Motor neuron (in vitro differentiated cells): ENCODE data around the gene ATAD3B. TPM values are rescaled to one million over a fixed set of nuclear protein-coding genes. Genes with fewer than 3 reads are reported as not detected.
"Not testable (repeated sequence)": the region's sequence is repeated elsewhere in the genome, so short reads cannot be mapped to it uniquely, and the experiment has no call there.

Experiments used
- ATAC-seq, 8 experiments: fragments of 200-7000 bp; cut with Tn5 transposase; replicated peaks in 6 of 8; 2 replicates each; pipeline ENCODE4 v1.8.0; 2021; ENCODE audit warnings: mild to moderate bottlenecking in 8 of 8, moderate library complexity in 8 of 8
- H3K27ac ChIP-seq, 2 donors: fragments of 250-450 bp; sonication (Bioruptor Pico); 2 replicates each; pipeline ENCODE4 v1.9.0; 2021; ENCODE audit warnings: antibody characterized with exemption in 2 of 2, mild to moderate bottlenecking in 2 of 2, moderate library complexity in 1 of 2
- H3K4me1 ChIP-seq, 2 donors: fragments of 250-450 bp; sonication (Bioruptor Pico); replicated peaks in 1 of 2; 2 replicates each; pipeline ENCODE4 v1.6.1; 2021; ENCODE audit warnings: antibody characterized with exemption in 2 of 2, mild to moderate bottlenecking in 2 of 2, moderate library complexity in 1 of 2
- H3K4me3 ChIP-seq, 5 donors: fragments of 250-450 bp; sonication (Bioruptor Pico); 2 replicates each; pipeline ENCODE4 v1.9.0; 2021; ENCODE audit warnings: antibody characterized with exemption in 5 of 5, mild to moderate bottlenecking in 5 of 5, moderate library complexity in 4 of 5
- WGBS, 10 experiments: fragments of 450-650 bp; shearing (Covaris generic); methylation state at CpG; one replicate each; pipeline ENCODE4 v1.0.0; 2022; 5-methylcytosine and 5-hydroxymethylcytosine counted together
- in situ Hi-C, 9 experiments: fragments of 400-800 bp; cut with MboI; loops; one replicate each; pipeline ENCODE4 v1.15.0; 2021; ENCODE audit warnings: low sequenced_read_pairs in 9 of 9, low pct_unique_long_range_greater_than_20kb in 2 of 9; ENCODE audit not compliant: unreplicated experiment in 9 of 9
- total RNA-seq, 8 experiments: library from RNA; unstranded; fragments of 300-600 nt; gene quantifications; 2 replicates each; pipeline versions ENCODE4 v1.2.3 to v1.2.4, GENCODE V29; 2022

ATAD3B gene
- total RNA-seq, 8 experiments from 2014 or later = 15.2 to 66.0 (median 32.7) TPM

GRCh38 chr1:1449099-1449739, 22.3 kb upstream of the ATAD3B start, which contains the start of gene ATAD3C:
Gene ATAD3C (plus strand): TSS chr1:1449689. CDS start chr1:1450684, 995 bp downstream.
- Histone ChIP-seq H3K27ac (no peak within 1 kb of the TSS), H3K4me3 (no peak within 1 kb of the TSS), H3K4me1 (no peaks in the 10 kb centered on the region)
- WGBS, 10 experiments = 36 to 85% (median 77%) methylated on average over 5 to 6 of the region's 6 CpGs; no CpG with 5 or more reads in 1 of the 10 experiments
- no peak for ATAC-seq
- in situ Hi-C loops = no loop called here

DNA sequence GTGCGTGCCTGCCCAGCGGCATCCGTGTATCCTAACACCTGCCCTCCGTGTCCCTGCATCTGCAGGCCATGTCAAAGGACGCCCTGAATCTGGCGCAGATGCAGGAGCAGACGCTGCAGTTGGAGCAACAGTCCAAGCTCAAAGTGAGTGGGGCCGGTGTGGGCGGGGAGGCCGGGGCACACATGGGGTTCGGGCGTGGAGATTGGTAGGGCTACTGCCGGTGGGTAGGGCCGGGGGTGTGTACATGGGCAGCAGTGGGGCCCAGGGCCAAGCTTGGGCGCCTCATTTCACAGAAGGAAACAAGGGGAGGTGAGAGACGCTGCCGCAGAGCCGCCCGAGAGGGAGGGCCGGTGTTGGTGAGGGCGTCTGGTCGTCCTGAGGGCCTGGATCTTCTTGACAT, 20.9 kb upstream of the ATAD3B start:
- H3K4me1 ChIP-seq, in situ Hi-C loops, H3K4me3 ChIP-seq, H3K27ac ChIP-seq, ATAC-seq: not testable (repeated sequence)
- no CpG with 5 or more reads among the region's 22 CpGs for WGBS, 10 experiments

- no peak overlapping the region for H3K27ac ChIP-seq
- ATAC-seq = no peak
- in situ Hi-C loops = no loop called here
- H3K4me1 ChIP-seq = no peaks in the 10 kb centered on the region
- WGBS, 10 experiments = 40 to 96% (median 91%) methylated on average over 2 to 12 of the region's 26 CpGs; no CpG with 5 or more reads in 4 of the 10 experiments
- no peak overlapping the region for H3K4me3 ChIP-seq
These were observed 19.7 kb upstream of the ATAD3B start for GRCh38 chr1:1451696-1452364.

- H3K4me1 ChIP-seq, H3K4me3 ChIP-seq, ATAC-seq, in situ Hi-C loops, H3K27ac ChIP-seq: not testable (repeated sequence)
- 40 to 100% (median 63%) methylated on average over 1 to 5 of the region's 8 CpGs; no CpG with 5 or more reads in 4 of the 10 experiments for WGBS, 10 experiments
These were observed 19.2 kb upstream of the ATAD3B start for GRCh38 chr1:1452365-1452739.

- no peaks in the 10 kb centered on the region for H3K4me1 ChIP-seq
- H3K27ac ChIP-seq = no peak overlapping the region
- in situ Hi-C loops = no loop called here
- 68 to 100% (median 95%) methylated on average over 1 to 7 of the region's 16 CpGs; no CpG with 5 or more reads in 4 of the 10 experiments for WGBS, 10 experiments
- no peak overlapping the region for H3K4me3 ChIP-seq
- ATAC-seq = no peak
These were observed 18.7 kb upstream of the ATAD3B start for GRCh38 chr1:1452882-1453281.

DNA sequence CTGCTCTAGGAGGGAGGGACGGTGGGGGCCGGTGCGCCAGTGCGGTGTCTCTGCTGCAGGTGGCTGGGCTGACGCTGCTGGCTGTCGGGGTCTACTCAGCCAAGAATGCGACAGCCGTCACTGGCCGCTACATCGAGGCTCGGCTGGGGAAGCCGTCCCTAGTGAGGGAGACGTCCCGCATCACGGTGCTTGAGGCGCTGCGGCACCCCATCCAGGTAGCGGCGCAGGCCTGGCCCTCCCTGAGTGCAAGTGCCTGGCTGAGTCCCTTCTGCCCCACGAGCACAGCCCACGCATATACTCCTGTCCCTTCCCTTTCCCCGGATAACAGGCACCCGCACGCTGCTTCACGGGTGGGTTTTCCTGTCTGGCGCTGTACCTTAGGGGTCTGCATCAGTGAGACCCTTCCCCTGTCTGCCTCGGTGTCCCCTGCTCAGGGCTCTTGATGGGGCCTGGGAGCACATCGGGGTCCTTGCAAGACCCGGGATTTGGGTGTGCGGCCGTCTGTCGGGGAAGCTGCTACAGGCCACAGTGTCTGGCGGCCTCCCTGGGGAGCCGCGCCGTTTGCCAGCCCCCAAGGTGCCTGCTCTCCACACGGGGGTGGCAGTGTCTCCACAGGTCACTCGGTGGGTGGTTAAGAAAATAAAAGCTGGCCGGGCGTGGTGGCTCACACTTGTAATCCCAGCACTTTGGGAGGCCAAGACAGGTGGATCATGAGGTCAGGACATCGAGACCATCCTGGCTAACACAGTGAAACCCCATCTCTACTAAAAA, 17.1 kb upstream of the ATAD3B start:
- ATAC-seq, in situ Hi-C loops, H3K4me3 ChIP-seq, H3K27ac ChIP-seq, H3K4me1 ChIP-seq: not testable (repeated sequence)
- WGBS, 10 experiments = 77 to 100% (median 100%) methylated on average over 1 to 4 of the region's 41 CpGs; no CpG with 5 or more reads in 6 of the 10 experiments

DNA sequence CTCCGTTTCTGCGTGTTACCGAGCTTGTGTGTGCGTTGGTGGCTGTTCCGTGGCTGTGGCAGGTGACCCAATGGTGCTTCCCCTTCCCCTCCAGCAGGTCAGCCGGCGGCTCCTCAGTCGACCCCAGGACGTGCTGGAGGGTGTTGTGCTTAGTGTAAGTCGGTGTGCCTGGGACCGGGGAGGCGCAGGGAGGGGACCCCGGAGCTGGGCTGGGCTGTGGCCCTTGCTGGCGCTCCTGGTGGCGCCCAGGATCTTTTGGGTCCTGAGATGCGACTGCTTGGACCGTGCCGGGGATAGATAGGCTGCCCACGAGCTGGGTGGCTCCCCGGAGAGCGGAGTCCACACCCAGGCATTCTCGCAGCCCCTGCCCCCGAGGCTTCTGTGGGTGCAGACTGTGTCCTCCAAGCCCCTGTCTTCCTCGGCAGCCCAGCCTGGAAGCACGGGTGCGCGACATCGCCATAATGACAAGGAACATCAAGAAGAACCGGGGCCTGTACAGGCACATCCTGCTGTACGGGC, 16.1 kb upstream of the ATAD3B start:
- ATAC-seq = peak in 1 of 8 experiments; percentile 6
- Histone ChIP-seq H3K4me3 (no peak overlapping the region), H3K4me1 (no peaks in the 10 kb centered on the region), H3K27ac (no peak overlapping the region)
- 85 to 100% (median 90%) methylated on average over 1 to 9 of the region's 30 CpGs; no CpG with 5 or more reads in 7 of the 10 experiments for WGBS, 10 experiments
- in situ Hi-C loops = no loop called here

DNA sequence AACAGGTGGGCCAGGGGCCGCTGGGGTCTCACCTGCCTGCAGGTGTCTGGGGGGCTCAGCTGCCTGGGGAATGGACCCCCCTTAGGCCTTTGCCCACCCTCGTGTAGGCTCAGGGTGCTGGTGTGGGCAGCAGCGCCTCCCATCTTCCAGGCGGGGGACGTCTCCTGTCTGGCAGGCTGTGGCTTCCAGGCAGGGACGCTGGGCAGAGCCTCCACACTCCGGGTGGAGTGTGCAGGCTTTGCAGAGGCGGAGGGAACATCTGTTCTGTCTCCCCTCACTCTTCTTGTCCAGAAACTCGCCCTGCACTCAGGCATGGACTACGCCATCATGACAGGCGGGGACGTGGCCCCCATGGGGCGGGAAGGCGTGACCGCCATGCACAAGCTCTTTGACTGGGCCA, 15.6 kb upstream of the ATAD3B start:
- in situ Hi-C loops, H3K4me1 ChIP-seq, H3K4me3 ChIP-seq, H3K27ac ChIP-seq: not testable (repeated sequence)
- no CpG with 5 or more reads among the region's 15 CpGs for WGBS, 10 experiments
- peak in 4 of 8 experiments; percentile 8 to 73 (median 10) for ATAC-seq

GRCh38 chr1:1456683-1457255, 14.8 kb upstream of the ATAD3B start:
- H3K4me3 ChIP-seq, H3K4me1 ChIP-seq, H3K27ac ChIP-seq, in situ Hi-C loops: not testable (repeated sequence)
- 70 to 93% (median 82%) methylated on average over 3 to 12 of the region's 22 CpGs; no CpG with 5 or more reads in 5 of the 10 experiments for WGBS, 10 experiments
- ATAC-seq = peak in 3 of 8 experiments; percentile 2 to 21 (median 11)

- in situ Hi-C loops = not testable (repeated sequence)
These were observed 12.4 kb upstream of the ATAD3B start for GRCh38 chr1:1459156-1459555.

GRCh38 chr1:1459711-1460110, 11.9 kb upstream of the ATAD3B start:
- H3K4me3 ChIP-seq, H3K4me1 ChIP-seq, H3K27ac ChIP-seq, in situ Hi-C loops: not testable (repeated sequence)
- ATAC-seq = peak in 2 of 8 experiments; percentile 4 to 8
- WGBS, 10 experiments = 80 to 100% (median 84%) methylated on average over 2 to 7 of the region's 14 CpGs; no CpG with 5 or more reads in 7 of the 10 experiments

More at GRCh38 chr1:1459156-1459555, 12.4 kb upstream of the ATAD3B start:
- not testable (repeated sequence) for H3K4me1 ChIP-seq, H3K27ac ChIP-seq, H3K4me3 ChIP-seq
- peak in 1 of 8 experiments; percentile 4 for ATAC-seq
- WGBS, 10 experiments = no CpG with 5 or more reads among the region's 19 CpGs

- WGBS, 10 experiments = 20 to 91% (median 80%) methylated on average over 1 to 6 of the region's 27 CpGs; no CpG with 5 or more reads in 7 of the 10 experiments
These were observed 10.9 kb upstream of the ATAD3B start for GRCh38 chr1:1460540-1461130.

More at GRCh38 chr1:1460540-1461130, 10.9 kb upstream of the ATAD3B start:
- in situ Hi-C loops = no loop called here
- no peak overlapping the region for H3K27ac ChIP-seq
- H3K4me3 ChIP-seq = no peak overlapping the region
- no peak for ATAC-seq
- H3K4me1 ChIP-seq = no peaks in the 10 kb centered on the region
